K562 (cell line): ENCODE data around the gene CD47. TPM values are rescaled to one million over a fixed set of nuclear protein-coding genes. Genes with fewer than 3 reads are reported as not detected.

ENCODE experiments used
- GATA2 ChIP-seq: sonication (generic); formaldehyde crosslinking; IDR thresholded peaks from 2 replicates; pipeline ENCODE4 v1.4.0; 2020; ENCODE audit warnings: mild to moderate bottlenecking, missing genetic modification reagents
- ILF3 ChIP-seq: fragments of 450-650 bp; IDR thresholded peaks from 2 replicates; pipeline ENCODE4 v1.6.1; 2018; ENCODE audit warnings: antibody characterized with exemption, mild to moderate bottlenecking, moderate library complexity, borderline replicate concordance
- polyA plus RNA-seq, 8 experiments: library from polyadenylated mRNA; depleted of rRNA in 4 of 8; stranded (reverse) in 5 of 8; unstranded in 3 of 8; fragments of >200 nt; fragmentation: Nextera tagmentation in 2 of 8; fragmentation: Illumina TruSeq in 1 of 8; extraction: Ambion mirVana in 2 of 8; extraction: Trizol in 1 of 8; gene quantifications; 2 replicates each; pipeline versions ENCODE4 v1.2.1 to v1.2.3, GENCODE V29; 2011 to 2014; ENCODE audit warnings: inconsistent platforms in 1 of 8, missing spikeins in 1 of 8
- total RNA-seq, 7 experiments: library from RNA; depleted of rRNA in 6 of 7; stranded (reverse); fragments of >200 nt in 6 of 7; fragmentation: Illumina TruSeq in 2 of 7; extraction: Trizol in 2 of 7; gene quantifications; 2 replicates each; pipeline versions ENCODE4 v1.2.1 to v1.2.3, GENCODE V29; 2011 to 2021; ENCODE audit warnings: low replicate concordance in 1 of 7
- TF ChIP-seq, protein P1 (sequence below): sonication (generic); formaldehyde crosslinking; IDR thresholded peaks from 2 replicates; pipeline ENCODE4 v1.8.0; 2022; ENCODE audit warnings: mild to moderate bottlenecking, missing genetic modification reagents, borderline replicate concordance
- TF ChIP-seq, protein P2 (sequence below): fragments of 250-450 bp; sonication (Bioruptor Pico); IDR thresholded peaks from 2 replicates; pipeline ENCODE4 v1.5.0; 2021
- TF ChIP-seq, protein P3 (sequence below), 2 experiments: fragments of 450-650 bp; IDR thresholded peaks; 2 replicates each; pipeline ENCODE4 v1.6.1; 2016; ENCODE audit warnings: mild to moderate bottlenecking in 2 of 2, borderline replicate concordance in 1 of 2, low read depth in 1 of 2, moderate library complexity in 1 of 2
- TF ChIP-seq, protein P4 (sequence below): fragments of 250-450 bp; sonication (Bioruptor Pico); IDR thresholded peaks from 2 replicates; pipeline ENCODE4 v1.4.0; 2020

CD47 gene
- total and polyA plus RNA-seq, 9 of the 15 experiments (the other 6 are each of a cell fraction or from before 2014, with no cell fraction given): 10.2 to 62.6 (median 36.3) TPM

DNA sequence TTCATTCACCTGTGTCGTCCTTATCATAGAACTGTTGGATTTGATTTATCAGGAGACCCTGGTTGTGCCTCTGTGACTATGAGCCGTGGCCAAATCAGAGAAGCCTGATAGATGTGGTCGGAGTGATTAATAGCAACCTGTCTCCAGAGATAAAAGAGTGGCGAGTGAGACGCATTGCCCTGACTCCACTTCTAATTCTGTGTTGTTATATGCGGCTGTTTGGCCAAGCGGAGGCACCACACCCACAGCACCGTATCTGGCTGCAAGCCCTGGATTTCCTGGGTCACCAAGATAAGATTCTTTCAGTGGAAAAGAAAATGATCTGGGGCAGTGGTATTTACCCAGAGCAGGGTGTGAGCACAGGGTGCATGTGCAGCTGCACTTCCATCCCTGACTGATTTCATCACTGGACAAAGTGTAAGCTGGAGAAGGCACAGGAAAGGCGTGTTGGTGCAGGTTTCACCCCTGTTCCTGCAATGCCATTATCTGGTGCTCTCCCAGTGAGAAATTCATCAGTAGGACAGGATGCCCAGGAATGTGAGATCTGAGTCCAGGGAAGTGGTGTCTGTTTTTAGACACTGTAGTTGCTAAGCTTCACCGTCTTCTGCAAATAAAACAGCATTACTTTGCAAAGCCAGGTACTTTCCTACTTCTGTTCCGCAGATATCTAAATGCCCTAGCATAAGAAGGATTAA is 84.6 kb downstream of the CD47 start (continued):
- TF ChIP-seq, protein P1, sequence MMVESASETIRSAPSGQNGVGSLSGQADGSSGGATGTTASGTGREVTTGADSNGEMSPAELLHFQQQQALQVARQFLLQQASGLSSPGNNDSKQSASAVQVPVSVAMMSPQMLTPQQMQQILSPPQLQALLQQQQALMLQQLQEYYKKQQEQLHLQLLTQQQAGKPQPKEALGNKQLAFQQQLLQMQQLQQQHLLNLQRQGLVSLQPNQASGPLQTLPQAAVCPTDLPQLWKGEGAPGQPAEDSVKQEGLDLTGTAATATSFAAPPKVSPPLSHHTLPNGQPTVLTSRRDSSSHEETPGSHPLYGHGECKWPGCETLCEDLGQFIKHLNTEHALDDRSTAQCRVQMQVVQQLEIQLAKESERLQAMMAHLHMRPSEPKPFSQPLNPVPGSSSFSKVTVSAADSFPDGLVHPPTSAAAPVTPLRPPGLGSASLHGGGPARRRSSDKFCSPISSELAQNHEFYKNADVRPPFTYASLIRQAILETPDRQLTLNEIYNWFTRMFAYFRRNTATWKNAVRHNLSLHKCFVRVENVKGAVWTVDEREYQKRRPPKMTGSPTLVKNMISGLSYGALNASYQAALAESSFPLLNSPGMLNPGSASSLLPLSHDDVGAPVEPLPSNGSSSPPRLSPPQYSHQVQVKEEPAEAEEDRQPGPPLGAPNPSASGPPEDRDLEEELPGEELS: no peak
- TF ChIP-seq, protein P2, sequence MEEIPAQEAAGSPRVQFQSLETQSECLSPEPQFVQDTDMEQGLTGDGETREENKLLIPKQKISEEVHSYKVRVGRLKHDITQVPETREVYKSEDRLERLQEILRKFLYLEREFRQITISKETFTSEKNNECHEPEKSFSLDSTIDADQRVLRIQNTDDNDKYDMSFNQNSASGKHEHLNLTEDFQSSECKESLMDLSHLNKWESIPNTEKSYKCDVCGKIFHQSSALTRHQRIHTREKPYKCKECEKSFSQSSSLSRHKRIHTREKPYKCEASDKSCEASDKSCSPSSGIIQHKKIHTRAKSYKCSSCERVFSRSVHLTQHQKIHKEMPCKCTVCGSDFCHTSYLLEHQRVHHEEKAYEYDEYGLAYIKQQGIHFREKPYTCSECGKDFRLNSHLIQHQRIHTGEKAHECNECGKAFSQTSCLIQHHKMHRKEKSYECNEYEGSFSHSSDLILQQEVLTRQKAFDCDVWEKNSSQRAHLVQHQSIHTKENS (CRISPR knock-in tag): no peak
- TF ChIP-seq, protein P3, sequence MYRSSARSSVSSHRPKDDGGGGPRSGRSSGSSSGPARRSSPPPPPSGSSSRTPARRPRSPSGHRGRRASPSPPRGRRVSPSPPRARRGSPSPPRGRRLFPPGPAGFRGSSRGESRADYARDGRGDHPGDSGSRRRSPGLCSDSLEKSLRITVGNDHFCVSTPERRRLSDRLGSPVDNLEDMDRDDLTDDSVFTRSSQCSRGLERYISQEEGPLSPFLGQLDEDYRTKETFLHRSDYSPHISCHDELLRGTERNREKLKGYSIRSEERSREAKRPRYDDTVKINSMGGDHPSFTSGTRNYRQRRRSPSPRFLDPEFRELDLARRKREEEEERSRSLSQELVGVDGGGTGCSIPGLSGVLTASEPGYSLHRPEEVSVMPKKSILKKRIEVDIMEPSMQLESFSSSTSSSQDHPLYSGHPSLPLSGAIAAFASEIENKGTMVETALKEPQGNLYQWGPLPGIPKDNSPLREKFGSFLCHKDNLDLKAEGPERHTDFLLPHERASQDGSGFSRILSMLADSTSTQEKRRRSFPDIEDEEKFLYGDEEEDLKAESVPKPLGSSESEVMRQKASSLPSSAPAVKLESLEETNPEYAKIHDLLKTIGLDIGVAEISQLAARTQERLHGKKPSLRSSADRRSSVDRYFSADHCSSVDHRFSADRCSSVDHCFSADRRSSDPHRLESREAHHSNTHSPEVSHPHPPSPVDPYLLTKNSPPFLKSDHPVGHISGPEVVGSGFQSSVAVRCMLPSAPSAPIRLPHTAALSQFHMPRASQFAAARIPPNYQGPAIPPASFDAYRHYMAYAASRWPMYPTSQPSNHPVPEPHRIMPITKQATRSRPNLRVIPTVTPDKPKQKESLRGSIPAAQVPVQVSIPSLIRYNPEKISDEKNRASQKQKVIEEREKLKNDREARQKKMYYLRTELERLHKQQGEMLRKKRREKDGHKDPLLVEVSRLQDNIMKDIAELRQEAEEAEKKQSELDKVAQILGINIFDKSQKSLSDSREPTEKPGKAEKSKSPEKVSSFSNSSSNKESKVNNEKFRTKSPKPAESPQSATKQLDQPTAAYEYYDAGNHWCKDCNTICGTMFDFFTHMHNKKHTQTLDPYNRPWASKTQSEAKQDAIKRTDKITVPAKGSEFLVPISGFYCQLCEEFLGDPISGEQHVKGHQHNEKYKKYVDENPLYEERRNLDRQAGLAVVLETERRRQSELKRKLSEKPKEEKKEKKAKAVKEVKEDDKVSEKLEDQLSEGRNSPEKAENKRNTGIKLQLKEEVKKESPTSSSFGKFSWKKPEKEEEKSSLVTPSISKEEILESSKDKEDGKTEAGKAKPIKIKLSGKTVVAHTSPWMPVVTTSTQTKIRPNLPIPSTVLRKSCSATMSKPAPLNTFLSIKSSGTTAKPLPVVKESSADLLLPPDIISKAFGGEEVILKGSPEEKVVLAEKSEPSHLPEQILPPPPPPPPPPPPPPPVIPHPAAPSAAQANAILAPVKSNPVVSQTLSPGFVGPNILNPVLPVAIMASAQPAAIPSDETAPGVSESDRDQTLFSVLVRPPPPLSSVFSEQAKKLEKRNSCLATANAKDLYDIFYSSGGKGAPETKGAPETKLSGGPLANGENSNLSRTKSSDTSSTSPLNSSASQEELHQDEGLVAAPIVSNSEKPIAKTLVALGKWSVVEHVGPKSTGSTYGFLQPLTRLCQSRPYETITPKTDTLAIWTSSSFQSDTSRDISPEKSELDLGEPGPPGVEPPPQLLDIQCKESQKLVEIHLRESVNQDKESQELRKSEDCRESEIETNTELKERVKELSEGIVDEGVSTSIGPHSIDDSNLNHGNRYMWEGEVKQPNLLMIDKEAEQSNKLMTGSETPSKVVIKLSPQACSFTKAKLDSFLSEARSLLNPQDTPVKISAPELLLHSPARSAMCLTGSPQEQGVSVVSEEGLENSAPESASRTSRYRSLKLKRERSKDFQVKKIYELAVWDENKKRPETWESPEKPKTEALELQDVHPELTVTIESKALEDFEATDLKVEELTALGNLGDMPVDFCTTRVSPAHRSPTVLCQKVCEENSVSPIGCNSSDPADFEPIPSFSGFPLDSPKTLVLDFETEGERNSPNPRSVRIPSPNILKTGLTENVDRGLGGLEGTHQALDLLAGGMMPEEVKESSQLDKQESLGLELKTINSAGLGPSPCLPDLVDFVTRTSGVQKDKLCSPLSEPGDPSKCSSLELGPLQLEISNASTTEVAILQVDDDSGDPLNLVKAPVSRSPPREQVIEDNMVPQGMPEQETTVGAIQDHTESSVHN (IDR thresholded peaks at IDR 0.05; ENCODE audit: borderline replicate concordance in 1 of 2, low read depth in 1 of 2): no peak
- TF ChIP-seq, protein P4, sequence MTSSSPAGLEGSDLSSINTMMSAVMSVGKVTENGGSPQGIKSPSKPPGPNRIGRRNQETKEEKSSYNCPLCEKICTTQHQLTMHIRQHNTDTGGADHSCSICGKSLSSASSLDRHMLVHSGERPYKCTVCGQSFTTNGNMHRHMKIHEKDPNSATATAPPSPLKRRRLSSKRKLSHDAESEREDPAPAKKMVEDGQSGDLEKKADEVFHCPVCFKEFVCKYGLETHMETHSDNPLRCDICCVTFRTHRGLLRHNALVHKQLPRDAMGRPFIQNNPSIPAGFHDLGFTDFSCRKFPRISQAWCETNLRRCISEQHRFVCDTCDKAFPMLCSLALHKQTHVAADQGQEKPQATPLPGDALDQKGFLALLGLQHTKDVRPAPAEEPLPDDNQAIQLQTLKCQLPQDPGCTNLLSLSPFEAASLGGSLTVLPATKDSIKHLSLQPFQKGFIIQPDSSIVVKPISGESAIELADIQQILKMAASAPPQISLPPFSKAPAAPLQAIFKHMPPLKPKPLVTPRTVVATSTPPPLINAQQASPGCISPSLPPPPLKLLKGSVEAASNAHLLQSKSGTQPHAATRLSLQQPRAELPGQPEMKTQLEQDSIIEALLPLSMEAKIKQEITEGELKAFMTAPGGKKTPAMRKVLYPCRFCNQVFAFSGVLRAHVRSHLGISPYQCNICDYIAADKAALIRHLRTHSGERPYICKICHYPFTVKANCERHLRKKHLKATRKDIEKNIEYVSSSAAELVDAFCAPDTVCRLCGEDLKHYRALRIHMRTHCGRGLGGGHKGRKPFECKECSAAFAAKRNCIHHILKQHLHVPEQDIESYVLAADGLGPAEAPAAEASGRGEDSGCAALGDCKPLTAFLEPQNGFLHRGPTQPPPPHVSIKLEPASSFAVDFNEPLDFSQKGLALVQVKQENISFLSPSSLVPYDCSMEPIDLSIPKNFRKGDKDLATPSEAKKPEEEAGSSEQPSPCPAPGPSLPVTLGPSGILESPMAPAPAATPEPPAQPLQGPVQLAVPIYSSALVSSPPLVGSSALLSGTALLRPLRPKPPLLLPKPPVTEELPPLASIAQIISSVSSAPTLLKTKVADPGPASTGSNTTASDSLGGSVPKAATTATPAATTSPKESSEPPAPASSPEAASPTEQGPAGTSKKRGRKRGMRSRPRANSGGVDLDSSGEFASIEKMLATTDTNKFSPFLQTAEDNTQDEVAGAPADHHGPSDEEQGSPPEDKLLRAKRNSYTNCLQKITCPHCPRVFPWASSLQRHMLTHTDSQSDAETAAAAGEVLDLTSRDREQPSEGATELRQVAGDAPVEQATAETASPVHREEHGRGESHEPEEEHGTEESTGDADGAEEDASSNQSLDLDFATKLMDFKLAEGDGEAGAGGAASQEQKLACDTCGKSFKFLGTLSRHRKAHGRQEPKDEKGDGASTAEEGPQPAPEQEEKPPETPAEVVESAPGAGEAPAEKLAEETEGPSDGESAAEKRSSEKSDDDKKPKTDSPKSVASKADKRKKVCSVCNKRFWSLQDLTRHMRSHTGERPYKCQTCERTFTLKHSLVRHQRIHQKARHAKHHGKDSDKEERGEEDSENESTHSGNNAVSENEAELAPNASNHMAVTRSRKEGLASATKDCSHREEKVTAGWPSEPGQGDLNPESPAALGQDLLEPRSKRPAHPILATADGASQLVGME (CRISPR knock-in tag): no peak
- TF ChIP-seq ILF3: no peak
- TF ChIP-seq GATA2 (CRISPR knock-in tag): peak; percentile 49
